ELF-1 (cell line): ENCODE measurements around the gene GPR137B.

Source experiments
- DNase-seq: peaks from one replicate; pipeline ENCODE4 v3.0.0-alpha.2; 2016; ENCODE audit warnings: low read depth, low spot score

The GPR137B gene

DNA sequence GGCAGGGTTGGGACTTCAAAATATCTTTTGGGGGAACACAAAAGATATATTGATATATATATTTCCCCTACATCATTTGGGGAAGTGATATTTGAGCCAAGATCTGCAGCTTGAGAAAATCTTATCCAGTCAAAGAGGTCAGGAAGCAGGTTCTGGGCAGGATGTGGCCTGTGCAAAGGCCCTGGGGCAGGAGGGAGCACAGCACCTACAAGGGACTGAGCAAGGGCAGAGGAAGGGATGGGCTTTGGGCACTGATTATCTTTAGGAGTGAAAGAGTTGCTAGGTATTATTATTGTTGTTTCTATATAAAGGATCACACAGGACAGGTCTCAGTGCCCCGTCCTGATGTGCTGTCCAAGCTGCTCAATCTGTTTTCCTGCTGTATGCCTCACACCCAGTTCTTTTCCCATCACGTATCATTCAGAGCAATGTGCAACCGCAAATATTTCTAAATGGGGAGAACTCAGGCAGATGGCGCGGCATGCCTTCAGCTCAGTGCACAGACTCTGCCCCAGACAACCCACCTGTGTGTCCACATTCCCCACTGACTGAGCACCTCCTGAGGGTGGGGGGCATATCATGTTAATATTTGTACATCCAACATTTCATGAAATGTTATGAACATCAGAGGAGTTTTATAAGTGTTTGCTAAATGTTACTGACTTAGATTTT lies 28.1 kb upstream of the GPR137B start:
- DNase-seq: no peak

DNA sequence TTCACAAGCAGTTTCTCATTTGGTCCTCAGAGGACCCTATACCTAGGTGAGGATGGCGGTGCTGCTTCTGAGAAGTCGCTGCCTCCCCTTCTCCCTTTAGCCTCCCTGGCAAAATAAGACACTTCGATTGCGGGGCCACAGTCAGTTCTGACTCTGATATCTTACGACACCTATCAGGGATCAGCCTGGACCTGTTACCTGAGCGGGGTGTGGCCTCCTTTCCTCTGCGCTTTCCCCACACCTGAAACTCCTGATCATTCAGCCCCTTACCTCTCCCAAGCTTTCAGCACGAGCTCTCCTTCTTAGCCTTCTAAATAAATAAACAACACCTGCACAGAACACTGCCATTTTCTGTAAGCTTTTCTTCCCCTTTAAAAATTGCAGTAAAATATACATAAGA lies 24.6 kb upstream of the GPR137B start:
- DNase-seq: no peak

DNA sequence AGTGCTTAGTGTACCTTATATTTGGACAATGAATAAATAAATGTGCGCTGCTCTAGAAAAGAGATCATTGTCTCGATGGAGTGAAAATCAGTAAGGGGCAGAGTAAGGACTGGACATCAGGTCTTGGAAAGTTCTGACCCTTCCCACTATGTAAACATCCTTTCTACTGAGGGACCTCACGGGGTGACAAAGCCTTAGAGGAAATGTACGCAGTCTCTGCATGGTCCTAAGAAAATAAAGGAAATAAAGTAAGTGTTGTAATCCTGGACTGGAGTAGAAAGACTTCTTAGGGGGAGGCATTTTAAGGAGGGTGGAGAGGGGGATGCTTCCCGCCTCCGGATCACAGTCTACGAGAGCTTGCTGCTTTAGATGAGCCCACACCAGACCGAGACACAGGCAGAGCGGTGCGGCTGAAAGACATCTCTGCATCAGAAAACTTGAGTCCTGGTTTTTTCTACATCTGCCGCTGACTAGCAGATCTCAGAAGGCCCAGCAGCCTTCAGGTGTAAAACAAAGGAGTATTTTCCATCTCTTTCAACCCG lies 22.3 kb upstream of the GPR137B start:
- DNase-seq: no peak

GRCh38 chr1:236120721-236121153 lies 21.6 kb upstream of the GPR137B start:
- DNase-seq: no peak

DNA sequence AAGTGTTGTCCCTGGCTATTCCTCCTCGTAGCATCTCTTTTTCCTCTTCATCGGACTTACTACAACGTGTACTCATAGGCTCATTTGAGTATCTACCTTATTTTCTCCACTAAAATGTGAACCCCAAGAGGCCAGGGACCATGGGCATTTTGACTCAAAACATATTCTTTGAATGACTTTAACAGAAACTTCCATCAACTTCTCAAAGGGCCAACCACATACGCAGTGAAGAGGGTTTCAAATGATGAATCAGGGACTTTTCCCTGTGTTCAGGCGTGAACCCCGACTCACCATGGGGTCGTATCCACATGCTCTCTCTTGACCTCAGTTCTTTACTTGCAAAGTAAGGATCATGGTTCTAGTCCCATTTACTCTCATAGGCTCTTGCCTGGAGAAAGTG lies 20.2 kb upstream of the GPR137B start:
- no peak for DNase-seq

GRCh38 chr1:236123563-236123962 lies 18.8 kb upstream of the GPR137B start:
- no peak for DNase-seq

DNA sequence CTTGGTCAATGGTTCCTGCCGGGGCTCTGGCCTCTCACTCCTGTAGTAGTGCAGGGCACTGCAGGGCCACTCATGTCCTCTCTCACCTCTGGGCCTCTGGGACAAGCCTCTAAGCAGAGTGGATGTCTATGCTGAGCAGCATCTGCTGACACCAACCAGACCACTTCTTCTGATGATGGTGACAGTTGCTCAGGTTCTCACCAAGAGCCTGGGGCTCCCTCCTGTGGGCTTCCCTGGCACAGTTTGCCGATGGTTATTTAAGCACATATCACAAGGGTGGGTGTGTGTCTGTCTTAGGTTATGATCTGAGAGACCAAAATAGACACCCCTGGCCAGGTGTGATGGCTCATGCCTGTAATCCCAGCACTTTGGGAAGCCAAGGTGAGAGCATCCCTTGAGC lies 17.4 kb upstream of the GPR137B start:
- DNase-seq: no peak

GRCh38 chr1:236127045-236127444 lies 15.3 kb upstream of the GPR137B start:
- DNase-seq: no peak

- peak; percentile 37 for DNase-seq
These were observed 13.6 kb upstream of the GPR137B start for GRCh38 chr1:236128646-236129178.

DNA sequence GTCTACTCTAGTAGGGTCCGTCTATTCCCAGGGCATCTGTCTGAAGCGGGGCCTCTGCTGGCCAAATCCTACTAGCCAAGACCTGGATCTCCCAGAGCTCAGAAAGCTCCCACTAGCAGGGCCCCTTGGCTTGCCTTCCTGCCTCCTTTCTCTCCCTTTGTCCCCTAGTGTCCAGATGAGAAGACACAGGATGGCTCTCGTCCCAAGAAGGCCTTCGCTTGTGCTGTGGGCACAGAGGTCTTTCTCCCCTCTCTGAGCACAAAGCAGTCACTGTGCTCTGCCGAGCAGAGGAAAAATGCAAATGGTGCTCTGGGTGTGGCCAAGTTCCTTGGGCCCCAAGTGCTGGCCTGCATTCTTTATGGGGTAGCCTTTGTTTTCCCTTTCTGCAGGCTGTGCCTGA lies 13.0 kb upstream of the GPR137B start:
- peak; percentile 49 for DNase-seq

DNA sequence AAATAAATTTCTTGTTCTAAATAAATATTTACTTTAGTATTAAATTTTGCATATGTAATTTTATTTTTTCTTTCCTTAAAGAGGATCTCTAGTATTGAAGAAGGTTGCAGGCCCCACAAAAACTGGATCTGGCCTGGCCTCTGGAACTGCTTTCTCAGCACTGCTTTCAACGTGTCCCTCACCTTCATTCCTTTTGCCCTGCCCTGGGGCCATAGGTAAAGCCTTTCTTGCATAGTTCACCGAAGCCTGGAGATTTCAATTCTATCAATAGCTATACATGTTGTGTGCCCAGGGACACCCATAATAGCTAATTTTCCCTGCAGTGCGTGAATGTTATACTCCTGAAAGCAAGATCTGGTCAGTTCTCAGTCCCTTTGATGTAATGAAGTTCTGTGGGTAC lies 12.0 kb upstream of the GPR137B start:
- DNase-seq: peak; percentile 57

GRCh38 chr1:236131916-236132315 lies 10.4 kb upstream of the GPR137B start:
- DNase-seq: no peak

DNA sequence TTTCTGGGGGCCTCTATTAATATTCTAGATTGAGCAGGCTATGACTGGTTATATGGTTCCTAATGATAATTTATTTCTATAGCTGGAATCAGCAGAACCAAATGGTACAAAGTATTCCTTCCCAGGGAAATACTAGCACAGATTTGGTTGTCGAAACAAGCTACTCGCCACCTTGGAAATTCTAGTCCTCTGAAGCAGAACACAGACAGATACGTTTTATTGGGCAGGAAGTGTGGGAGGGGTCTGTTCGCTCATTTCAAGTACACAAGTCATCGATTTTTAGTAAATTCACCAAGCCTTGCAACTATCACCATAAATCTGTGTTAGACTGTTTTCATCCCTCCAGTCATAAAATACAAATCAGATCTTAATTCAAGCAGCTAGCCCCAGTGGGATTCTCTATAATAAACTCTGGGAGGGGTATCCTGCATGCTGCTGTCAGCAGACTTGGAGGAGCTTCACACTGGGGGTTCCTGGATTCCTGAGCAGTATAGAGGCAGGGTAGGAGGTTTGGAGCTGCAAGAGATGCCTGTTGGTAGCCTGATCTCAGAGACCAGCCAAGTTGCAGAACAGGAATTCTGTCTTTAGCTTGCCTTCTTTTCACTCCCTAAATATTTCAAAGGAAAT lies 9.8 kb upstream of the GPR137B start:
- peak; percentile 32 for DNase-seq

DNA sequence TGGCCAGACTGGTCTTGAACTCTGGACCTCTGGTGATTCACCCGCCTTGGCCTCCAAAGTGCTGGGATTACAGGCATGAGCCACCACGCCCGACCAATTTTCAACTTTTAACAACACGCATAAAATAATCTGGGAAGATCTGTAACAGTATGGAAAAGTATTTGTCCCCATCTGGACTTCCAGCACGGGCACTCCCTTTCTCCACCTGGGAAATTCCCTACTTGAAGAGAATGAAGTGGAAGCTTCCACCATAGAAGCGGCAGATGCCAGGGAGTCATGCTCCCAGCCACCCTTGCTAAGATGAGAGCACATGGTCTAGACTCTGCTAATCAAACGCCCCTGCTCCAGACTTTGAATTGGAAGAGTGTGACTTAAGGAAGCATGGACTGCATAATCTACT lies 9.0 kb upstream of the GPR137B start:
- DNase-seq: no peak

DNA sequence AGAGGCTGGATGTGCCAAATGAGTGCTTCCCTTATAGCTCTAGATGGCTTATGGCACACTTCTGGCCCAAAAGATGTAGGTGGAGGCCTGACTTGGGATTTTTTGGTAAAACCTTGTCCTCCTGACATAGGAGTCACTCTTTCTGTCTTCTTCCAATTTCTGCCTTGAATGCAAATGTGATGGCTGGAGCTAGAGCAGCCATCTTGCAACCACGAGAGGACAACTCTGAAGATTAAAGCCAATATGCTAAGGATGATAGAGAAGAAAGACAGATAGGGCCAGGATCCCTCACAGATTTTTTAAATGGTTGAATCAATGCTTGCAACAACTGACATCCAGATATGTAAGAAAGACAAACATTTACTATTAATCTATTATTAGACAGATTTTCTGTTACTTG lies 8.5 kb upstream of the GPR137B start:
- no peak for DNase-seq

- no peak for DNase-seq
These were observed 5.0 kb upstream of the GPR137B start for GRCh38 chr1:236137285-236137852.

GRCh38 chr1:236139495-236139894 lies 2.8 kb upstream of the GPR137B start:
- no peak for DNase-seq

GRCh38 chr1:236140705-236141446 lies 1.5 kb upstream of the GPR137B start:
- no peak for DNase-seq

DNA sequence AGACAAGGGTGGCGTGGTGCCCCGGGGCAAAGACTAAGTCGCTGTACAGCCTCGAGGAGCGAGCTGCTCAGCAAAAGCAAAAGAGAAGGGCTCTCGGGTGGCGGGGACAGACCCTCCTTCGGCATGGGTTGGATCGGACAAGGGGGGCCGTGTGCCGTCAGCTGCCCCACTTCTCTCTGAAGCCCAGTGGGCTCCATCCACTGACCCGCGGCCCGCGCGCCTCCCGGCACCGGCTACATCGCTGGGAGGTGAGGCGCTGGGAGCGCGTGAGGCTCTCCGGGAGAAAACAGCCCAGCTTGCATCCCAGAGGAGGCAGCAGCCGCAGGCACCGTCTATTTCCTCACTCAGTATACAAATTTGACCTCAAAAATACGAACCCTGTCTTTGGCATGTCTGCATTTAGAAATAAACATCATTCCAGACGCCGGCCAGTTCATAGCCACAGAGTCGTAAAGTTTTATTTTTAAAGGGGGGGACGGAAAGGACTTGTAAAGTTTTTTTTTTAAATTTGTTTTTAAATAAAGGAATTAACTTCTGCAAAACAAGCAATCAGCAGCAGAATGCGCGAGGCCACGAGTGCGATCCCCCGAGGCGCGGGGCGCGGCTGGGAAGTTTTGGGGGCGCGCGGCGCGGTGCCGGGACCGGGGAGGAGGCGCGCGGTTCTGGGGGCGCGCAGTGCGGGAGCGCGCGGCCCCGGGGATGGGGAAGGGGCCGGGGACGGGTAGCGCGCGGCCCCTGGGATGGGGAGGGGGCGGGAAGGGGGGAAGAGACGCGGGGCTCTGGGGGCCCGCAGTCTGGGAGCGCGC lies 689 bp upstream of the GPR137B start:
- peak; percentile 72 for DNase-seq

- DNase-seq: peak; percentile 43
These were observed 987 bp downstream of the GPR137B start for GRCh38 chr1:236143104-236143948.
